GM06990 (cell line): Measurements from ENCODE around the gene HLA-DOB.

Experiments used
- DNase-seq: peaks from one replicate; pipeline ENCODE4 v3.0.0-alpha.2; 2011; ENCODE audit not compliant: insufficient read length; ENCODE audit errors: extremely low read depth
- H3K27me3 ChIP-seq: replicated peaks from 2 replicates; pipeline ENCODE4 v1.6.0; 2011; ENCODE audit warnings: low read length; ENCODE audit not compliant: control insufficient read depth, insufficient read depth
- H3K36me3 ChIP-seq: 2 replicates; pipeline ENCODE4 v1.5.1; 2011; ENCODE audit warnings: low read length; ENCODE audit not compliant: control insufficient read depth, insufficient read depth
- H3K4me3 ChIP-seq: replicated peaks from 2 replicates; pipeline ENCODE4 v1.5.1; 2011; ENCODE audit warnings: low read depth, mild to moderate bottlenecking, control low read depth, low read length
- TF ChIP-seq, protein P1 (sequence below): IDR thresholded peaks from 2 replicates; pipeline ENCODE4 v1.5.1; 2011; ENCODE audit warnings: low read length, control low read depth, mild to moderate bottlenecking, inconsistent platforms; ENCODE audit not compliant: insufficient read depth, poor library complexity, severe bottlenecking

Gene HLA-DOB

GRCh38 chr6:32852844-32853540 is 36.2 kb upstream of the HLA-DOB start:
- TF ChIP-seq, protein P1, sequence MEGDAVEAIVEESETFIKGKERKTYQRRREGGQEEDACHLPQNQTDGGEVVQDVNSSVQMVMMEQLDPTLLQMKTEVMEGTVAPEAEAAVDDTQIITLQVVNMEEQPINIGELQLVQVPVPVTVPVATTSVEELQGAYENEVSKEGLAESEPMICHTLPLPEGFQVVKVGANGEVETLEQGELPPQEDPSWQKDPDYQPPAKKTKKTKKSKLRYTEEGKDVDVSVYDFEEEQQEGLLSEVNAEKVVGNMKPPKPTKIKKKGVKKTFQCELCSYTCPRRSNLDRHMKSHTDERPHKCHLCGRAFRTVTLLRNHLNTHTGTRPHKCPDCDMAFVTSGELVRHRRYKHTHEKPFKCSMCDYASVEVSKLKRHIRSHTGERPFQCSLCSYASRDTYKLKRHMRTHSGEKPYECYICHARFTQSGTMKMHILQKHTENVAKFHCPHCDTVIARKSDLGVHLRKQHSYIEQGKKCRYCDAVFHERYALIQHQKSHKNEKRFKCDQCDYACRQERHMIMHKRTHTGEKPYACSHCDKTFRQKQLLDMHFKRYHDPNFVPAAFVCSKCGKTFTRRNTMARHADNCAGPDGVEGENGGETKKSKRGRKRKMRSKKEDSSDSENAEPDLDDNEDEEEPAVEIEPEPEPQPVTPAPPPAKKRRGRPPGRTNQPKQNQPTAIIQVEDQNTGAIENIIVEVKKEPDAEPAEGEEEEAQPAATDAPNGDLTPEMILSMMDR = no peak
- Histone ChIP-seq H3K27me3 (no peaks in the 10 kb centered on the region), H3K4me3 (peak overlapping the region; percentile 96), H3K36me3 (peaks cover 36% of the 10 kb centered on the region)
- no peak for DNase-seq

DNA sequence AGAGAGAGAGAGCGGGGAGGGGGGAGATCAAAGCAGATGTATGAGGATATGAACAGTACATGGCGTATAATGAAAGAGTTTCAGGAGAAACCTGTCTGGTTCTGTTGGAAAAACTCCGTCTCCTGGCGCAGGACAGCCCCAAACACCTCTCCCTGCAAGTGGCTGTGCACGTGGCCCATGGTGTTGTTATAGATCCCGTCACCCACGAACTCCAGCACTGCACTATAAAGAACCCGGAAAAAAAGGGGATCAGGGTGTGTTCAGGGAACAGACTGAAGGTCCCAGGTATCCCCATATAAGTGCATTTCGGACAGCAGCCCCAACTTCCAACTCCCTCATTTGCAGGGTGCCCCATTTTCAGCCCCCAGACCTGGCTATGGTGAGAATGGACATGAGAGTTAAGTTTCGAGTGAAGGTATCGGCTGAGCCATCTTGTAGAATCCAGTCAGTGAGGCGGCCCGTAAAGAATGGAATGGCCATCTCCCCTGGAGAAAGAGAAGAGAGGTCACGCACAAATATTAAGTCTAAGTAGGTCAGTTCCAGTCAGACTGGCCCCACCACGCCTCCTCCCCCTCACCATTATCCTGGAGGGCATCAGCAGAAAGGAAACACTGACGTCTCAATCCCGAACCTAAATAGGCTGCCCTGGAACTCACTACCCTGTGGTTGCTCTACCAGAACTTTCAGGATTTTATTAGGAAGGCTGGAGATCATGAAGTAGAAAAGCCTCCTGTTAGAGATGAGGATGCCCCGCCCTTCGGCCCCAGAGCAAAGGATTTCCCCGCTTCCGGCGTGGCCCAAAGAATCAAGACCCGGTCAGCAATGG is 35.4 kb upstream of the HLA-DOB start:
- no peak for DNase-seq
- peak overlapping the region; percentile 96 for H3K4me3 ChIP-seq
- H3K27me3 ChIP-seq = no peaks in the 10 kb centered on the region
- H3K36me3 ChIP-seq = peaks cover 42% of the 10 kb centered on the region
- TF ChIP-seq, protein P1 = no peak

- Histone ChIP-seq H3K27me3 (no peaks in the 10 kb centered on the region), H3K4me3 (peak overlapping the region; percentile 96), H3K36me3 (peaks cover 46% of the 10 kb centered on the region)
- no peak for DNase-seq
- TF ChIP-seq, protein P1 = no peak
Observed at GRCh38 chr6:32851025-32851424, 34.2 kb upstream of the HLA-DOB start.

- TF ChIP-seq, protein P1 = no peak
- H3K36me3 ChIP-seq = peaks cover 50% of the 10 kb centered on the region
- H3K27me3 ChIP-seq = no peaks in the 10 kb centered on the region
Observed at GRCh38 chr6:32849126-32849525, 32.3 kb upstream of the HLA-DOB start.

GRCh38 chr6:32847795-32848194 is 31.0 kb upstream of the HLA-DOB start:
- H3K27me3 ChIP-seq = no peaks in the 10 kb centered on the region
- peaks cover 50% of the 10 kb centered on the region for H3K36me3 ChIP-seq
- no peak overlapping the region for H3K4me3 ChIP-seq
- TF ChIP-seq, protein P1 = no peak
- no peak for DNase-seq

More at GRCh38 chr6:32849126-32849525, 32.3 kb upstream of the HLA-DOB start:
- no peak overlapping the region for H3K4me3 ChIP-seq
- no peak for DNase-seq
